Dermis lymphatic vessel endothelial cell (primary cell): ENCODE measurements around the gene SREK1. TPM values are rescaled to one million over a fixed set of nuclear protein-coding genes. Genes with fewer than 3 reads are reported as not detected.

Source experiments
- total RNA-seq: library from RNA; depleted of rRNA; stranded (reverse); fragments of >200 nt; gene quantifications from 2 replicates; pipeline ENCODE4 v1.2.1, GENCODE V29; 2014

SREK1 gene, protein sequence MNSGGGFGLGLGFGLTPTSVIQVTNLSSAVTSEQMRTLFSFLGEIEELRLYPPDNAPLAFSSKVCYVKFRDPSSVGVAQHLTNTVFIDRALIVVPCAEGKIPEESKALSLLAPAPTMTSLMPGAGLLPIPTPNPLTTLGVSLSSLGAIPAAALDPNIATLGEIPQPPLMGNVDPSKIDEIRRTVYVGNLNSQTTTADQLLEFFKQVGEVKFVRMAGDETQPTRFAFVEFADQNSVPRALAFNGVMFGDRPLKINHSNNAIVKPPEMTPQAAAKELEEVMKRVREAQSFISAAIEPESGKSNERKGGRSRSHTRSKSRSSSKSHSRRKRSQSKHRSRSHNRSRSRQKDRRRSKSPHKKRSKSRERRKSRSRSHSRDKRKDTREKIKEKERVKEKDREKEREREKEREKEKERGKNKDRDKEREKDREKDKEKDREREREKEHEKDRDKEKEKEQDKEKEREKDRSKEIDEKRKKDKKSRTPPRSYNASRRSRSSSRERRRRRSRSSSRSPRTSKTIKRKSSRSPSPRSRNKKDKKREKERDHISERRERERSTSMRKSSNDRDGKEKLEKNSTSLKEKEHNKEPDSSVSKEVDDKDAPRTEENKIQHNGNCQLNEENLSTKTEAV
- total RNA-seq: 59.5 and 70.8 TPM in 2 replicates

GRCh38 chr5:66144074-66144833, at the start of gene SREK1:
Gene SREK1 (plus strand): TSS chr5:66144300. CDS start chr5:66144377, 77 bp downstream.

Other genes with a start within 250 kb of the SREK1 start
- 75.4 and 81.0 TPM in 2 replicates for gene ERBIN, start 217.7 kb upstream of the SREK1 start, total RNA-seq